ENCODE data around the gene DRICH1. TPM values are rescaled to one million over a fixed set of nuclear protein-coding genes. Genes with fewer than 3 reads are reported as not detected.

DRICH1 gene
- total RNA-seq, 4 donors from 2014 or later: 0.33 TPM; not detected in 3

DNA sequence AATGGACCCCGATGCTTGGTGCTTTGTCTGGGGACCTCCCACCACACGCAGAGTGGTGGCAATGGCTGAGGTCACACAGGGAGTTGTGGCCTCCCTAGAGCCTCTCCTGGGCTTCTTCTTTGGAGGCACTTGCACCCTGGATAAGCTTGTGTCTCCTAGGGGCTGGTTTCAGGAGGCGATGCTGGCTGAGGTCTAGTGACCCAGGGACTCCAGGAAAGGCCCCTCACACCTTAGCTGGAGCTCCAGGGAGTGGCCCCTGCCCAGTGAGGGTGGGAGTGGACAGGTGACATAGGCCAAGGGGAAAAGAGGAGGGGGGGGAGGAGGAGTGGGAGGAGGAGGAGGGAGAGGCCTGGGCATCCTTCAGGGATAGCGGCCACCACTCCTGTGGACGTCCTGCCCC, 52.8 kb downstream of the DRICH1 start:
- Histone ChIP-seq H3K36me3 (no peaks in the 10 kb centered on the region), H3K27ac (replicated peaks in 1 of 4) (no peak overlapping the region), H3K27me3 (peaks cover 0 to 15% (median 0%) of the 10 kb centered on the region in 4 donors), H3K4me1 (no peaks in the 10 kb centered on the region), H3K9me3 (no peaks in the 10 kb centered on the region), H3K4me3 (no peak overlapping the region)
- TF ChIP-seq, protein P1, sequence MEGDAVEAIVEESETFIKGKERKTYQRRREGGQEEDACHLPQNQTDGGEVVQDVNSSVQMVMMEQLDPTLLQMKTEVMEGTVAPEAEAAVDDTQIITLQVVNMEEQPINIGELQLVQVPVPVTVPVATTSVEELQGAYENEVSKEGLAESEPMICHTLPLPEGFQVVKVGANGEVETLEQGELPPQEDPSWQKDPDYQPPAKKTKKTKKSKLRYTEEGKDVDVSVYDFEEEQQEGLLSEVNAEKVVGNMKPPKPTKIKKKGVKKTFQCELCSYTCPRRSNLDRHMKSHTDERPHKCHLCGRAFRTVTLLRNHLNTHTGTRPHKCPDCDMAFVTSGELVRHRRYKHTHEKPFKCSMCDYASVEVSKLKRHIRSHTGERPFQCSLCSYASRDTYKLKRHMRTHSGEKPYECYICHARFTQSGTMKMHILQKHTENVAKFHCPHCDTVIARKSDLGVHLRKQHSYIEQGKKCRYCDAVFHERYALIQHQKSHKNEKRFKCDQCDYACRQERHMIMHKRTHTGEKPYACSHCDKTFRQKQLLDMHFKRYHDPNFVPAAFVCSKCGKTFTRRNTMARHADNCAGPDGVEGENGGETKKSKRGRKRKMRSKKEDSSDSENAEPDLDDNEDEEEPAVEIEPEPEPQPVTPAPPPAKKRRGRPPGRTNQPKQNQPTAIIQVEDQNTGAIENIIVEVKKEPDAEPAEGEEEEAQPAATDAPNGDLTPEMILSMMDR (IDR thresholded peaks at IDR 0.05): no peak
- TF ChIP-seq POLR2A (IDR thresholded peaks at IDR 0.05; ENCODE audit: low read depth) (no peak), EP300 (IDR thresholded peaks at IDR 0.05) (no peak), POLR2AphosphoS5 (IDR thresholded peaks at IDR 0.05) (no peak)
- DNase-seq (ENCODE audit: extremely low spot score): no peak
- 89% methylated on average over 4 of the region's 5 CpGs for WGBS
- intact Hi-C loops (cut with DNase I): no loop called here

DNA sequence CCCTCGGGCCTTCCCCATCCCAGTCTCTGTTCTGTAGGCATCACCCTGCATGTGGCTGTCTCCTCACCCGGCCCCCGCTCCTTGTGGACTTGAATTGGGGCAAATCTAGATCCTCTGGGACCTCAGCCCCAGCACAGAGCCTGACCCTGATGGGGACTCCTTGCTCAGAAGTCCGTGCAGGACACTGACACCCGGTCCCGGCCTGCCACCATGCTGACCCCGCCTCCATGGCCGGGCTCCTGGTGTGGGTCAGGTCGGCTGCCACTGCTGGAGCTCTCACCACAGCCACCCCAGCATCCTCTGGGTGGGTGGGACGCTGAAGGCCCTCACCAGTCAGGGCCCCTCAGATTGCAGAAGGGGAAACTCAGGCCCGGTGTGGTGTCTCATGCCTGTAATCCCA, 53.8 kb downstream of the DRICH1 start:
- Histone ChIP-seq H3K4me1 (no peaks in the 10 kb centered on the region), H3K9me3 (no peaks in the 10 kb centered on the region), H3K27me3 (peaks cover 0 to 9% (median 0%) of the 10 kb centered on the region in 4 donors), H3K36me3 (no peaks in the 10 kb centered on the region), H3K27ac (replicated peaks in 1 of 4) (no peak overlapping the region), H3K4me3 (no peak overlapping the region)
- WGBS: 66% methylated on average over 10 of the region's 11 CpGs
- TF ChIP-seq, protein P1 (IDR thresholded peaks at IDR 0.05): no peak
- intact Hi-C loops (cut with DNase I): no loop called here
- no peak for DNase-seq (ENCODE audit: extremely low spot score)

DNA sequence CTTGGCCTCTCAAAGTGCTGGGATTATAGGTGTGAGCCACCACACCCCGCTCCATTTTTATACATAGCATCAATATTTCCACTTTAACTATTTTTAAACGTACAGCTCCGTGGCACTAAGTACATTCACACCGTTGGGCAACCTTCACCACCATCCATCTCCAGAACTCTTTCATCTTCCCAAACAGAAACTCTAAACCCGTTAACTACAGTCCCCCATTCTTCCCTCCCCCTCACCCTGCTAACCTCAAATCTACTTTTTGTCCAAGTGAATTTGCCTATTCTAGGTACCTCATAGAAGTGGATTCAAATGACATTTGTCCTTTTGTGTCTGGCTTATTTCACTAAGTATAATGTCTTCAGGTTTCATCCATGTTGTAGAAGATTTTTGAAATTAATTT, 55.4 kb downstream of the DRICH1 start:
- no peak for TF ChIP-seq EP300 (IDR thresholded peaks at IDR 0.05)
- TF ChIP-seq, protein P1 (IDR thresholded peaks at IDR 0.05): no peak
- no peak for TF ChIP-seq POLR2A (IDR thresholded peaks at IDR 0.05; ENCODE audit: low read depth)
- no peak for TF ChIP-seq POLR2AphosphoS5 (IDR thresholded peaks at IDR 0.05)
- H3K27ac ChIP-seq (replicated peaks in 1 of 4): no peak overlapping the region
- 62% methylated on average over 5 of the region's 5 CpGs for WGBS
- no peaks in the 10 kb centered on the region for H3K36me3 ChIP-seq
- H3K27me3 ChIP-seq: peaks cover 0 to 9% (median 0%) of the 10 kb centered on the region in 4 donors
- no peaks in the 10 kb centered on the region for H3K4me1 ChIP-seq
- intact Hi-C loops (cut with DNase I): no loop called here
- DNase-seq (ENCODE audit: extremely low spot score): no peak
- no peak overlapping the region for H3K4me3 ChIP-seq
- no peaks in the 10 kb centered on the region for H3K9me3 ChIP-seq

DNA sequence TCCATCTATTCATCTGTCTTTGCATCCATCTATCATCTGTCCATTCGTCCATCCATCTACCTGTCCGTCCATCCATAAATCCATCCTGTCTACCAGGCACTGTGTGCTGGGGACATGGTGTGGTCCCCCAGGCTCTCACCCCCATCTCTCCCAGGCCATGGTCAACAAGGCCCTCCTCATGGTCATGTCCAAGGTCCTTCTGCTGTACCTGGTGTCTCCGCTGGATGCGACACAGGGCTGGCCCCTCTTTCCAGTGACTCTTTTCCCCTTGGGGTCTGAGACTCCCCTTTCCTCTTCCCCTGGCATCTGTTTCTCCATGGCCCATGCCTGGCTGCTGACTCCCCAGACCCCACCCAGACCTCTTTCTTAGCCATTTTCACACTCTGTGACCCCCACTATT, 56.5 kb downstream of the DRICH1 start:
- intact Hi-C loops (cut with DNase I): no loop called here
- WGBS: 95% methylated on average over 4 of the region's 4 CpGs
- no peak for DNase-seq (ENCODE audit: extremely low spot score)

DNA sequence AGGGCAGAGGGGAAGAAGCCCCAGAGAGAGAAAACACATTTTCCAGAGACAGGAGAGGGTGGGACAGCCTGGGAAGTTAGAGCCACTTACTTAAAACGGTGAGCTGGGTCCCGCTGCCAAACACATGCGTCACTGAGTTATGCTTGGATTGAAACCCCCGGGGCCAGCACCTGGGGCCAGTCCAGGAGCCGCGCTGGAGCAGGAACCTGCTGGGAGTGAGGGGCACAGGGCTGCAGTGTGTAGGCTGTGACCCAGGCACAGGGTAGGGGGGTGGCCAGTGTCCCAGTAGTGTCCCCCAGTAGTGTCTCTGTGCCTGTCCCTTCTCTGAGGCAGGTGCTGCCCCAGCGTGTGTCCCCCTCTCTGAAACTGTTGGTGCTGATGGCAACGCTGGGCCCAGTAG, 57.2 kb downstream of the DRICH1 start:
- Histone ChIP-seq H3K27ac (replicated peaks in 1 of 4) (no peak overlapping the region), H3K36me3 (no peaks in the 10 kb centered on the region), H3K4me1 (no peaks in the 10 kb centered on the region), H3K27me3 (peaks cover 0 to 3% (median 0%) of the 10 kb centered on the region in 4 donors), H3K4me3 (no peak overlapping the region), H3K9me3 (no peaks in the 10 kb centered on the region)
- DNase-seq (ENCODE audit: extremely low spot score): no peak
- WGBS: 56% methylated on average over 7 of the region's 8 CpGs
- TF ChIP-seq POLR2AphosphoS5 (IDR thresholded peaks at IDR 0.05) (no peak), EP300 (IDR thresholded peaks at IDR 0.05) (no peak), POLR2A (IDR thresholded peaks at IDR 0.05; ENCODE audit: low read depth) (no peak)
- TF ChIP-seq, protein P1 (IDR thresholded peaks at IDR 0.05): no peak
- intact Hi-C loops (cut with DNase I): no loop called here

More for the DNA sequence above, 56.5 kb downstream of the DRICH1 start:
- Histone ChIP-seq H3K27ac (replicated peaks in 1 of 4) (no peak overlapping the region), H3K27me3 (peaks cover 0 to 9% (median 0%) of the 10 kb centered on the region in 4 donors), H3K9me3 (no peaks in the 10 kb centered on the region), H3K4me1 (no peaks in the 10 kb centered on the region), H3K4me3 (no peak overlapping the region), H3K36me3 (no peaks in the 10 kb centered on the region)
- TF ChIP-seq POLR2AphosphoS5 (IDR thresholded peaks at IDR 0.05) (no peak), POLR2A (IDR thresholded peaks at IDR 0.05; ENCODE audit: low read depth) (no peak), EP300 (IDR thresholded peaks at IDR 0.05) (no peak)
- TF ChIP-seq, protein P1 (IDR thresholded peaks at IDR 0.05): no peak
